Tibial nerve (tissue), 4 donors: ENCODE measurements around the gene ARHGEF28.

Experiments
- EP300 ChIP-seq, 2 donors: sonication (generic); formaldehyde crosslinking; IDR thresholded peaks; one replicate each; pipeline ENCODE4 v1.6.1; 2017; ENCODE audit warnings: antibody characterized with exemption in 2 of 2, mild to moderate bottlenecking in 1 of 2
- POLR2A ChIP-seq, 2 donors: fragments of 450-650 bp; IDR thresholded peaks; one replicate each; pipeline ENCODE4 v1.6.1; 2017; ENCODE audit warnings: antibody characterized with exemption in 2 of 2, mild to moderate bottlenecking in 2 of 2, moderate library complexity in 2 of 2
- TF ChIP-seq, protein P1 (sequence below), 5 experiments: fragments of 200-600 bp in 3 of 5; fragments of 450-650 bp in 2 of 5; sonication (generic) in 3 of 5; IDR thresholded peaks; one replicate each; pipeline ENCODE4 v1.5.1; 2016 to 2019; ENCODE audit warnings: antibody characterized with exemption in 5 of 5, mild to moderate bottlenecking in 3 of 5, moderate library complexity in 2 of 5

DNA sequence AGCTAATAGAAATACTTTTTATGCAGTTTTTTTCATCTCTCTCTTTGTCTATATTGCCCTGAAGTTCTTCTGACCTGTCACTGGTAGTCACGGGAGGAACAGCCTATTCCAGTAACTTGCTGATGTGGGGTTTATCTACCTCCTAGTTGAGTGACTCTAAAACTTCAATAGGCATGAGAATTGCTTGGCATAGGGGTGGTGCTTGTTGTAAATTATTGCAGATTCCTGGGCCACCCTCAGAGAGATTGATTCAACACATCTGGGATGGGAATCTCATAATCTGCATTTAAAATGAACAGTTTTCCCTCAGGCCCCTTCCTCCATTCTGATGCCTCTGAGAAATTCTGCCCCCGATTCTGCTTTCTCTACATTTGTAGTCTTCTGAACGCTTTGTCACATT, 184.4 kb downstream of the ARHGEF28 start:
- TF ChIP-seq, protein P1, sequence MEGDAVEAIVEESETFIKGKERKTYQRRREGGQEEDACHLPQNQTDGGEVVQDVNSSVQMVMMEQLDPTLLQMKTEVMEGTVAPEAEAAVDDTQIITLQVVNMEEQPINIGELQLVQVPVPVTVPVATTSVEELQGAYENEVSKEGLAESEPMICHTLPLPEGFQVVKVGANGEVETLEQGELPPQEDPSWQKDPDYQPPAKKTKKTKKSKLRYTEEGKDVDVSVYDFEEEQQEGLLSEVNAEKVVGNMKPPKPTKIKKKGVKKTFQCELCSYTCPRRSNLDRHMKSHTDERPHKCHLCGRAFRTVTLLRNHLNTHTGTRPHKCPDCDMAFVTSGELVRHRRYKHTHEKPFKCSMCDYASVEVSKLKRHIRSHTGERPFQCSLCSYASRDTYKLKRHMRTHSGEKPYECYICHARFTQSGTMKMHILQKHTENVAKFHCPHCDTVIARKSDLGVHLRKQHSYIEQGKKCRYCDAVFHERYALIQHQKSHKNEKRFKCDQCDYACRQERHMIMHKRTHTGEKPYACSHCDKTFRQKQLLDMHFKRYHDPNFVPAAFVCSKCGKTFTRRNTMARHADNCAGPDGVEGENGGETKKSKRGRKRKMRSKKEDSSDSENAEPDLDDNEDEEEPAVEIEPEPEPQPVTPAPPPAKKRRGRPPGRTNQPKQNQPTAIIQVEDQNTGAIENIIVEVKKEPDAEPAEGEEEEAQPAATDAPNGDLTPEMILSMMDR (IDR thresholded peaks at IDR 0.05): no peak
- no peak for TF ChIP-seq POLR2A (IDR thresholded peaks at IDR 0.05)
- TF ChIP-seq EP300 (IDR thresholded peaks at IDR 0.05): no peak
